ENCODE data around the gene TP53I11. TPM values are rescaled to one million over a fixed set of nuclear protein-coding genes. Genes with fewer than 3 reads are reported as not detected.

The TP53I11 gene
- polyA plus RNA-seq, 3 donors = 11.0 to 13.2 (median 11.3) TPM

DNA sequence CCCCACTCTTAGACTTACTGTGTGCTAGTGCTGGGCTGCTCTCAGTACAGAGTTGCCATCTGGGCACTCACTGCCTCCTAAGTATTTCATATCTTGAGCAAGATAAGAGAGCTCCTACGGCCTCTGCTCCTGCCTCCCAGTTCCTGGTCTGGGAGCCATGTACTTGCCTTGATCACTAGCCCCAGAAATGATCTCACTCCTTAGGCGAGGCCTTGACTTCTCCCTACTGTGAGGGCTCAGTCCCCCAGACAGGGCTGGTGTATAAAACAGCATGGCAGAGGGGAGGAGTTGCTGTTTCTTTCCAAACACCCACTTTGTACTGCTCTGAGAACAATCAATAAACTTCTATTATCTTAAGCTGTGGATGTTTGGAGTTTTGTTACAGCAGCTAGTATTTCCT lies 47.4 kb upstream of the TP53I11 start:
- H3K36me3 Mint-ChIP-seq = no peaks in the 10 kb centered on the region
- no peak overlapping the region for H3K27ac Mint-ChIP-seq
- H3K4me3 ChIP-seq (replicated peaks in 1 of 3; ENCODE audit: low read depth in 2 of 3, low read length in 3 of 3) = no peak overlapping the region
- no peak for DNase-seq
- no peaks in the 10 kb centered on the region for H3K4me1 ChIP-seq (ENCODE audit: control insufficient read depth in 1 of 2, insufficient read depth in 2 of 2, low read length in 2 of 2)
- H3K4me1 Mint-ChIP-seq = no peaks in the 10 kb centered on the region
- peaks cover 3 to 9% (median 8%) of the 10 kb centered on the region in 3 donors for H3K27me3 Mint-ChIP-seq (ENCODE audit: low read depth in 3 of 3)
- no peaks in the 10 kb centered on the region for H4K20me1 ChIP-seq (ENCODE audit: insufficient read depth, low read length)
- H3K9me3 Mint-ChIP-seq = no peaks in the 10 kb centered on the region
- H2AFZ ChIP-seq (ENCODE audit: insufficient read depth, low read depth, low read length, poor library complexity, severe bottlenecking) = no peak overlapping the region
- H3K4me2 ChIP-seq (replicated peaks; ENCODE audit: extremely low read depth, low read length, poor library complexity, severe bottlenecking) = no peak overlapping the region
- H3K27me3 ChIP-seq (ENCODE audit: control insufficient read depth in 2 of 2, insufficient read depth in 2 of 2, low read length in 2 of 2) = no peaks in the 10 kb centered on the region
- H3K36me3 ChIP-seq (replicated peaks in 1 of 2; ENCODE audit: control insufficient read depth in 1 of 2, insufficient read depth in 2 of 2, low read length in 2 of 2) = no peaks in the 10 kb centered on the region
- 100% methylated on average over 1 of the region's 2 CpGs for WGBS (ENCODE audit: insufficient coverage)
- intact Hi-C loops (cut with micrococcal nuclease) = no loop called here
- H3K9me3 ChIP-seq (replicated peaks in 1 of 2; ENCODE audit: control insufficient read depth in 1 of 2, insufficient read depth in 1 of 2, low read length in 2 of 2) = no peaks in the 10 kb centered on the region
- no peak overlapping the region for H3K9ac ChIP-seq (ENCODE audit: insufficient read depth, low read length, poor library complexity, severe bottlenecking)
- H3K27ac ChIP-seq (ENCODE audit: low read depth in 1 of 2, low read length in 2 of 2) = no peak overlapping the region
- TF ChIP-seq, protein P1, sequence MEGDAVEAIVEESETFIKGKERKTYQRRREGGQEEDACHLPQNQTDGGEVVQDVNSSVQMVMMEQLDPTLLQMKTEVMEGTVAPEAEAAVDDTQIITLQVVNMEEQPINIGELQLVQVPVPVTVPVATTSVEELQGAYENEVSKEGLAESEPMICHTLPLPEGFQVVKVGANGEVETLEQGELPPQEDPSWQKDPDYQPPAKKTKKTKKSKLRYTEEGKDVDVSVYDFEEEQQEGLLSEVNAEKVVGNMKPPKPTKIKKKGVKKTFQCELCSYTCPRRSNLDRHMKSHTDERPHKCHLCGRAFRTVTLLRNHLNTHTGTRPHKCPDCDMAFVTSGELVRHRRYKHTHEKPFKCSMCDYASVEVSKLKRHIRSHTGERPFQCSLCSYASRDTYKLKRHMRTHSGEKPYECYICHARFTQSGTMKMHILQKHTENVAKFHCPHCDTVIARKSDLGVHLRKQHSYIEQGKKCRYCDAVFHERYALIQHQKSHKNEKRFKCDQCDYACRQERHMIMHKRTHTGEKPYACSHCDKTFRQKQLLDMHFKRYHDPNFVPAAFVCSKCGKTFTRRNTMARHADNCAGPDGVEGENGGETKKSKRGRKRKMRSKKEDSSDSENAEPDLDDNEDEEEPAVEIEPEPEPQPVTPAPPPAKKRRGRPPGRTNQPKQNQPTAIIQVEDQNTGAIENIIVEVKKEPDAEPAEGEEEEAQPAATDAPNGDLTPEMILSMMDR (IDR thresholded peaks at IDR 0.05) = no peak
- no peaks in the 10 kb centered on the region for H3K79me2 ChIP-seq (ENCODE audit: insufficient read depth, low read length)
- no peak overlapping the region for H3K4me3 Mint-ChIP-seq

DNA sequence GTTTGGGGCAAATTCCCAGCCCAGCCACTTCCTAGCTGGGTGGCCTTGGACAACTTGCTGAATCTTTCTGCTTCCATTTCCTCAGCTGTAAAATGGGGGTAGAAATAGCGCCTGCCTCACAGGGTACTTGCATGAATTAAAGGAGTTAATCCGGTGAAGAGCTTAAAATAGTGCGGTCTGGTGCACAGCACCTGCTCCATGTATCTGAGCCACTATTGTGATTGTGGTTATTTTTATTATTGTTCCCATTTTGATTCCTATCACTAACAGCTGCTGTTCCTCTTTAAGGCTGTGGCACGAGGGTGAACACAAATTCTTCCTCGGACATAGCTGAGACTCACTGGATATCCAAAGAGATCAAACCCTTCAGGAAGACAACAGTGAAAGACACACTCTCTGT lies 46.9 kb upstream of the TP53I11 start:
- H3K4me1 ChIP-seq (ENCODE audit: control insufficient read depth in 1 of 2, insufficient read depth in 2 of 2, low read length in 2 of 2) = no peaks in the 10 kb centered on the region
- H3K4me2 ChIP-seq (replicated peaks; ENCODE audit: extremely low read depth, low read length, poor library complexity, severe bottlenecking) = no peak overlapping the region
- peaks cover 3 to 8% (median 6%) of the 10 kb centered on the region in 3 donors for H3K27me3 Mint-ChIP-seq (ENCODE audit: low read depth in 3 of 3)
- no peaks in the 10 kb centered on the region for H4K20me1 ChIP-seq (ENCODE audit: insufficient read depth, low read length)
- no peaks in the 10 kb centered on the region for H3K9me3 Mint-ChIP-seq
- no peak overlapping the region for H3K27ac Mint-ChIP-seq
- no peak overlapping the region for H3K27ac ChIP-seq (ENCODE audit: low read depth in 1 of 2, low read length in 2 of 2)
- H3K4me3 Mint-ChIP-seq = no peak overlapping the region
- H3K9me3 ChIP-seq (replicated peaks in 1 of 2; ENCODE audit: control insufficient read depth in 1 of 2, insufficient read depth in 1 of 2, low read length in 2 of 2) = no peaks in the 10 kb centered on the region
- H3K9ac ChIP-seq (ENCODE audit: insufficient read depth, low read length, poor library complexity, severe bottlenecking) = no peak overlapping the region
- H3K36me3 ChIP-seq (replicated peaks in 1 of 2; ENCODE audit: control insufficient read depth in 1 of 2, insufficient read depth in 2 of 2, low read length in 2 of 2) = no peaks in the 10 kb centered on the region
- no peaks in the 10 kb centered on the region for H3K4me1 Mint-ChIP-seq
- WGBS (ENCODE audit: insufficient coverage) = 52% methylated on average over 2 of the region's 5 CpGs
- H3K79me2 ChIP-seq (ENCODE audit: insufficient read depth, low read length) = no peaks in the 10 kb centered on the region
- no peak overlapping the region for H2AFZ ChIP-seq (ENCODE audit: insufficient read depth, low read depth, low read length, poor library complexity, severe bottlenecking)
- TF ChIP-seq, protein P1 (IDR thresholded peaks at IDR 0.05) = no peak
- H3K27me3 ChIP-seq (ENCODE audit: control insufficient read depth in 2 of 2, insufficient read depth in 2 of 2, low read length in 2 of 2) = no peaks in the 10 kb centered on the region
- intact Hi-C loops (cut with micrococcal nuclease) = no loop called here
- no peak for DNase-seq
- no peaks in the 10 kb centered on the region for H3K36me3 Mint-ChIP-seq
- no peak overlapping the region for H3K4me3 ChIP-seq (replicated peaks in 1 of 3; ENCODE audit: low read depth in 2 of 3, low read length in 3 of 3)
